ENCODE data around the gene PHLDA2. TPM values are rescaled to one million over a fixed set of nuclear protein-coding genes. Genes with fewer than 3 reads are reported as not detected.
A peak's percentile ranks its signal among the peaks of the same experiment; 100 is the strongest.

Gene PHLDA2
- total and polyA plus RNA-seq, 9 of the 15 experiments (the other 6 are each of a cell fraction or from before 2014, with no cell fraction given): 0.43 to 42.4 (median 4.7) TPM

DNA sequence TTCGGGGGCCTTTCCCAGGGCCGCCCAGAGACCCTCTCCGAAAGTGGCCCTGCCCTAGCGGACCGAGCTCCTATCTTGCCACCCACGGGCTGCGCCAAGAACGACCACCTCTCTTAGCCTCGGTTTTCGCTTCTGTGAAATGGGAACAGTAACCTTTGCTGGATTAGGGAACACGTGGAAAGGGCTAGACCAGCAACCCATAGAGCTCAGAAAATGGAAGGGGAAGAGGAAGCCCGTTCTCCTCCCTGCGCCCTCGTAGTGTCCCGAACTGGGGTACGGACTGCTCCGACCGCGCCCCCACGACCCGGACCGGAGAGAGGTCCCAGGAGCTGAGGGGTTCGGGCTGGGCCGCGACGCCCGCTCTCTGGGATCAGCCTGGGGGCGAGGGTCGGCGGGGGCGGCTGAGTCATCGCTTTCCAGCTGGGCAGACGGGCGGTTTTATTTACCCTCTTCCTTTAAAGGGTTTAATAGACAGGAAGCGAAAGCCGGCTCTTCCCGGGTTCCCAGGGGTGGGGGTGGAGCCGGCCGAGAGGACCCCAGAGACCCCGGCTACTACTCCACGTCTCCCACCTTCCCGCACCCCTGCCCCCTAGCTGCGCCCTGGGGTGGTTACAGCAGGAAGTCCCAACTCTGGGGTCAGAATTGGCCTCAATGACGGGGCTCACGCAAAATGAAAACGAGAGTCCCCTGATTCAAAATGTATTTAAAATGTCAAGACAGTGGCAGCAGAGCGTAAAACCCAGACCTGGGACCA lies 907 bp upstream of the PHLDA2 start (continued):
- TF ChIP-seq, protein P1, sequence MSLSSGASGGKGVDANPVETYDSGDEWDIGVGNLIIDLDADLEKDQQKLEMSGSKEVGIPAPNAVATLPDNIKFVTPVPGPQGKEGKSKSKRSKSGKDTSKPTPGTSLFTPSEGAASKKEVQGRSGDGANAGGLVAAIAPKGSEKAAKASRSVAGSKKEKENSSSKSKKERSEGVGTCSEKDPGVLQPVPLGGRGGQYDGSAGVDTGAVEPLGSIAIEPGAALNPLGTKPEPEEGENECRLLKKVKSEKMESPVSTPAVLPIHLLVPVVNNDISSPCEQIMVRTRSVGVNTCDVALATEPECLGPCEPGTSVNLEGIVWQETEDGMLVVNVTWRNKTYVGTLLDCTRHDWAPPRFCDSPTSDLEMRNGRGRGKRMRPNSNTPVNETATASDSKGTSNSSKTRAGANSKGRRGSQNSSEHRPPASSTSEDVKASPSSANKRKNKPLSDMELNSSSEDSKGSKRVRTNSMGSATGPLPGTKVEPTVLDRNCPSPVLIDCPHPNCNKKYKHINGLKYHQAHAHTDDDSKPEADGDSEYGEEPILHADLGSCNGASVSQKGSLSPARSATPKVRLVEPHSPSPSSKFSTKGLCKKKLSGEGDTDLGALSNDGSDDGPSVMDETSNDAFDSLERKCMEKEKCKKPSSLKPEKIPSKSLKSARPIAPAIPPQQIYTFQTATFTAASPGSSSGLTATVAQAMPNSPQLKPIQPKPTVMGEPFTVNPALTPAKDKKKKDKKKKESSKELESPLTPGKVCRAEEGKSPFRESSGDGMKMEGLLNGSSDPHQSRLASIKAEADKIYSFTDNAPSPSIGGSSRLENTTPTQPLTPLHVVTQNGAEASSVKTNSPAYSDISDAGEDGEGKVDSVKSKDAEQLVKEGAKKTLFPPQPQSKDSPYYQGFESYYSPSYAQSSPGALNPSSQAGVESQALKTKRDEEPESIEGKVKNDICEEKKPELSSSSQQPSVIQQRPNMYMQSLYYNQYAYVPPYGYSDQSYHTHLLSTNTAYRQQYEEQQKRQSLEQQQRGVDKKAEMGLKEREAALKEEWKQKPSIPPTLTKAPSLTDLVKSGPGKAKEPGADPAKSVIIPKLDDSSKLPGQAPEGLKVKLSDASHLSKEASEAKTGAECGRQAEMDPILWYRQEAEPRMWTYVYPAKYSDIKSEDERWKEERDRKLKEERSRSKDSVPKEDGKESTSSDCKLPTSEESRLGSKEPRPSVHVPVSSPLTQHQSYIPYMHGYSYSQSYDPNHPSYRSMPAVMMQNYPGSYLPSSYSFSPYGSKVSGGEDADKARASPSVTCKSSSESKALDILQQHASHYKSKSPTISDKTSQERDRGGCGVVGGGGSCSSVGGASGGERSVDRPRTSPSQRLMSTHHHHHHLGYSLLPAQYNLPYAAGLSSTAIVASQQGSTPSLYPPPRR (CRISPR knock-in tag; IDR thresholded peaks at IDR 0.05; ENCODE audit: borderline replicate concordance): no peak
- TF ChIP-seq SP1 (CRISPR knock-in tag; IDR thresholded peaks at IDR 0.05) (peak; percentile 62; the same call in 1 of the 2 replicates), YY1 (IDR thresholded peaks at IDR 0.05; ENCODE audit: borderline replicate concordance in 1 of 3, control insufficient read depth in 1 of 3, extremely low read depth in 1 of 3, insufficient read depth in 3 of 3, insufficient read length in 1 of 3, insufficient replicate concordance in 2 of 3, low read depth in 1 of 3, low read length in 2 of 3) (peak in 1 of 3 experiments; percentile 28)
- TF ChIP-seq, protein P2, sequence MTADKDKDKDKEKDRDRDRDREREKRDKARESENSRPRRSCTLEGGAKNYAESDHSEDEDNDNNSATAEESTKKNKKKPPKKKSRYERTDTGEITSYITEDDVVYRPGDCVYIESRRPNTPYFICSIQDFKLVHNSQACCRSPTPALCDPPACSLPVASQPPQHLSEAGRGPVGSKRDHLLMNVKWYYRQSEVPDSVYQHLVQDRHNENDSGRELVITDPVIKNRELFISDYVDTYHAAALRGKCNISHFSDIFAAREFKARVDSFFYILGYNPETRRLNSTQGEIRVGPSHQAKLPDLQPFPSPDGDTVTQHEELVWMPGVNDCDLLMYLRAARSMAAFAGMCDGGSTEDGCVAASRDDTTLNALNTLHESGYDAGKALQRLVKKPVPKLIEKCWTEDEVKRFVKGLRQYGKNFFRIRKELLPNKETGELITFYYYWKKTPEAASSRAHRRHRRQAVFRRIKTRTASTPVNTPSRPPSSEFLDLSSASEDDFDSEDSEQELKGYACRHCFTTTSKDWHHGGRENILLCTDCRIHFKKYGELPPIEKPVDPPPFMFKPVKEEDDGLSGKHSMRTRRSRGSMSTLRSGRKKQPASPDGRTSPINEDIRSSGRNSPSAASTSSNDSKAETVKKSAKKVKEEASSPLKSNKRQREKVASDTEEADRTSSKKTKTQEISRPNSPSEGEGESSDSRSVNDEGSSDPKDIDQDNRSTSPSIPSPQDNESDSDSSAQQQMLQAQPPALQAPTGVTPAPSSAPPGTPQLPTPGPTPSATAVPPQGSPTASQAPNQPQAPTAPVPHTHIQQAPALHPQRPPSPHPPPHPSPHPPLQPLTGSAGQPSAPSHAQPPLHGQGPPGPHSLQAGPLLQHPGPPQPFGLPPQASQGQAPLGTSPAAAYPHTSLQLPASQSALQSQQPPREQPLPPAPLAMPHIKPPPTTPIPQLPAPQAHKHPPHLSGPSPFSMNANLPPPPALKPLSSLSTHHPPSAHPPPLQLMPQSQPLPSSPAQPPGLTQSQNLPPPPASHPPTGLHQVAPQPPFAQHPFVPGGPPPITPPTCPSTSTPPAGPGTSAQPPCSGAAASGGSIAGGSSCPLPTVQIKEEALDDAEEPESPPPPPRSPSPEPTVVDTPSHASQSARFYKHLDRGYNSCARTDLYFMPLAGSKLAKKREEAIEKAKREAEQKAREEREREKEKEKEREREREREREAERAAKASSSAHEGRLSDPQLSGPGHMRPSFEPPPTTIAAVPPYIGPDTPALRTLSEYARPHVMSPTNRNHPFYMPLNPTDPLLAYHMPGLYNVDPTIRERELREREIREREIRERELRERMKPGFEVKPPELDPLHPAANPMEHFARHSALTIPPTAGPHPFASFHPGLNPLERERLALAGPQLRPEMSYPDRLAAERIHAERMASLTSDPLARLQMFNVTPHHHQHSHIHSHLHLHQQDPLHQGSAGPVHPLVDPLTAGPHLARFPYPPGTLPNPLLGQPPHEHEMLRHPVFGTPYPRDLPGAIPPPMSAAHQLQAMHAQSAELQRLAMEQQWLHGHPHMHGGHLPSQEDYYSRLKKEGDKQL (CRISPR knock-in tag; IDR thresholded peaks at IDR 0.05; ENCODE audit: borderline replicate concordance): no peak
- TF ChIP-seq, protein P3, sequence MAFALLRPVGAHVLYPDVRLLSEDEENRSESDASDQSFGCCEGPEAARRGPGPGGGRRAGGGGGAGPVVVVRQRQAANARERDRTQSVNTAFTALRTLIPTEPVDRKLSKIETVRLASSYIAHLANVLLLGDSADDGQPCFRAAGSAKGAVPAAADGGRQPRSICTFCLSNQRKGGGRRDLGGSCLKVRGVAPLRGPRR (CRISPR knock-in tag; IDR thresholded peaks at IDR 0.05): no peak
- TF ChIP-seq, protein P4, sequence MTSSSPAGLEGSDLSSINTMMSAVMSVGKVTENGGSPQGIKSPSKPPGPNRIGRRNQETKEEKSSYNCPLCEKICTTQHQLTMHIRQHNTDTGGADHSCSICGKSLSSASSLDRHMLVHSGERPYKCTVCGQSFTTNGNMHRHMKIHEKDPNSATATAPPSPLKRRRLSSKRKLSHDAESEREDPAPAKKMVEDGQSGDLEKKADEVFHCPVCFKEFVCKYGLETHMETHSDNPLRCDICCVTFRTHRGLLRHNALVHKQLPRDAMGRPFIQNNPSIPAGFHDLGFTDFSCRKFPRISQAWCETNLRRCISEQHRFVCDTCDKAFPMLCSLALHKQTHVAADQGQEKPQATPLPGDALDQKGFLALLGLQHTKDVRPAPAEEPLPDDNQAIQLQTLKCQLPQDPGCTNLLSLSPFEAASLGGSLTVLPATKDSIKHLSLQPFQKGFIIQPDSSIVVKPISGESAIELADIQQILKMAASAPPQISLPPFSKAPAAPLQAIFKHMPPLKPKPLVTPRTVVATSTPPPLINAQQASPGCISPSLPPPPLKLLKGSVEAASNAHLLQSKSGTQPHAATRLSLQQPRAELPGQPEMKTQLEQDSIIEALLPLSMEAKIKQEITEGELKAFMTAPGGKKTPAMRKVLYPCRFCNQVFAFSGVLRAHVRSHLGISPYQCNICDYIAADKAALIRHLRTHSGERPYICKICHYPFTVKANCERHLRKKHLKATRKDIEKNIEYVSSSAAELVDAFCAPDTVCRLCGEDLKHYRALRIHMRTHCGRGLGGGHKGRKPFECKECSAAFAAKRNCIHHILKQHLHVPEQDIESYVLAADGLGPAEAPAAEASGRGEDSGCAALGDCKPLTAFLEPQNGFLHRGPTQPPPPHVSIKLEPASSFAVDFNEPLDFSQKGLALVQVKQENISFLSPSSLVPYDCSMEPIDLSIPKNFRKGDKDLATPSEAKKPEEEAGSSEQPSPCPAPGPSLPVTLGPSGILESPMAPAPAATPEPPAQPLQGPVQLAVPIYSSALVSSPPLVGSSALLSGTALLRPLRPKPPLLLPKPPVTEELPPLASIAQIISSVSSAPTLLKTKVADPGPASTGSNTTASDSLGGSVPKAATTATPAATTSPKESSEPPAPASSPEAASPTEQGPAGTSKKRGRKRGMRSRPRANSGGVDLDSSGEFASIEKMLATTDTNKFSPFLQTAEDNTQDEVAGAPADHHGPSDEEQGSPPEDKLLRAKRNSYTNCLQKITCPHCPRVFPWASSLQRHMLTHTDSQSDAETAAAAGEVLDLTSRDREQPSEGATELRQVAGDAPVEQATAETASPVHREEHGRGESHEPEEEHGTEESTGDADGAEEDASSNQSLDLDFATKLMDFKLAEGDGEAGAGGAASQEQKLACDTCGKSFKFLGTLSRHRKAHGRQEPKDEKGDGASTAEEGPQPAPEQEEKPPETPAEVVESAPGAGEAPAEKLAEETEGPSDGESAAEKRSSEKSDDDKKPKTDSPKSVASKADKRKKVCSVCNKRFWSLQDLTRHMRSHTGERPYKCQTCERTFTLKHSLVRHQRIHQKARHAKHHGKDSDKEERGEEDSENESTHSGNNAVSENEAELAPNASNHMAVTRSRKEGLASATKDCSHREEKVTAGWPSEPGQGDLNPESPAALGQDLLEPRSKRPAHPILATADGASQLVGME (CRISPR knock-in tag; IDR thresholded peaks at IDR 0.05): no peak

Data from K562 (cell line).